KBM-7 (cell line): Measurements from ENCODE around the gene MOG.

Source experiments
- DNase-seq: peaks from one replicate; pipeline ENCODE4 v3.0.0-alpha.2; 2015
- in situ Hi-C: fragments of 300-500 bp; cut with MboI; formaldehyde crosslinking; loops from 2 replicates; pipeline ENCODE4 v1.14.3; 2020; ENCODE audit warnings: low sequenced_read_pairs, low pct_unique_long_range_greater_than_20kb, mixed read lengths

The MOG gene

GRCh38 chr6:29656798-29657197 lies at the start of gene MOG:
Gene MOG, plus strand, starts transcription at chr6:29657092. Its CDS starts 118 bp downstream, at chr6:29657210.
- DNase-seq: no peak
- in situ Hi-C loops: no loop called here

GRCh38 chr6:29608131-29608530 lies 48.8 kb upstream of the MOG start:
- in situ Hi-C loops: no loop called here
- no peak for DNase-seq

GRCh38 chr6:29610540-29610939 lies 46.4 kb upstream of the MOG start:
- in situ Hi-C loops: no loop called here

GRCh38 chr6:29611426-29611825 lies 45.5 kb upstream of the MOG start:
- no peak for DNase-seq
- in situ Hi-C loops: no loop called here

More at GRCh38 chr6:29610540-29610939, 46.4 kb upstream of the MOG start:
- DNase-seq: no peak

- in situ Hi-C loops: no loop called here
Observed at GRCh38 chr6:29617782-29618554, 38.9 kb upstream of the MOG start.

GRCh38 chr6:29619578-29620160 lies 37.2 kb upstream of the MOG start:
- in situ Hi-C loops: no loop called here
- no peak for DNase-seq

More at GRCh38 chr6:29617782-29618554, 38.9 kb upstream of the MOG start:
- no peak for DNase-seq

- no peak for DNase-seq
- in situ Hi-C loops: no loop called here
Observed at GRCh38 chr6:29620630-29621029, 36.3 kb upstream of the MOG start.

GRCh38 chr6:29624520-29624961 lies 32.4 kb upstream of the MOG start:
- DNase-seq: peak; percentile 41
- in situ Hi-C loops: no loop called here

- no peak for DNase-seq
- in situ Hi-C loops: no loop called here
Observed at GRCh38 chr6:29625337-29625930, 31.5 kb upstream of the MOG start.

- in situ Hi-C loops: no loop called here
Observed at GRCh38 chr6:29626948-29627754, 29.7 kb upstream of the MOG start.

GRCh38 chr6:29627755-29628418 lies 29.0 kb upstream of the MOG start:
- DNase-seq: no peak
- in situ Hi-C loops: no loop called here

More at GRCh38 chr6:29626948-29627754, 29.7 kb upstream of the MOG start:
- DNase-seq: no peak

GRCh38 chr6:29628419-29629281 lies 28.2 kb upstream of the MOG start:
- DNase-seq: peak; percentile 81
- in situ Hi-C loops: no loop called here

- DNase-seq: no peak
- in situ Hi-C loops: no loop called here
Observed at GRCh38 chr6:29629571-29629970, 27.3 kb upstream of the MOG start.

GRCh38 chr6:29630315-29630714 lies 26.6 kb upstream of the MOG start:
- DNase-seq: no peak
- in situ Hi-C loops: no loop called here

GRCh38 chr6:29631209-29631810 lies 25.6 kb upstream of the MOG start:
- no peak for DNase-seq
- in situ Hi-C loops: no loop called here

- peak; percentile 27 for DNase-seq
- in situ Hi-C loops: no loop called here
Observed at GRCh38 chr6:29631860-29632731, 24.8 kb upstream of the MOG start.
